ENCODE data around the gene MYO1F.
"Not testable (repeated sequence)": the region's sequence is repeated elsewhere in the genome, so short reads cannot be mapped to it uniquely, and the experiment has no call there.

Gene MYO1F

GRCh38 chr19:8528500-8528899 is 48.7 kb downstream of the MYO1F start:
- H3K4me3 ChIP-seq (ENCODE audit: low read depth, low read length): no peak overlapping the region
- no peak for DNase-seq (ENCODE audit: low read depth)

GRCh38 chr19:8526345-8527091 is 50.7 kb downstream of the MYO1F start:
- DNase-seq (ENCODE audit: low read depth): peak; percentile 66
- peak overlapping the region; percentile 81 for H3K4me3 ChIP-seq (ENCODE audit: low read depth, low read length)

GRCh38 chr19:8525401-8525684 is 51.9 kb downstream of the MYO1F start:
- H3K4me3 ChIP-seq (ENCODE audit: low read depth, low read length): peak overlapping the region; percentile 42
- DNase-seq (ENCODE audit: low read depth): no peak

GRCh38 chr19:8519388-8519787 is 57.9 kb downstream of the MYO1F start:
- no peak overlapping the region for H3K4me3 ChIP-seq (ENCODE audit: low read depth, low read length)
- DNase-seq (ENCODE audit: low read depth): no peak

- no peak for DNase-seq (ENCODE audit: low read depth)
- H3K4me3 ChIP-seq (ENCODE audit: low read depth, low read length): no peak overlapping the region
These were observed 58.7 kb downstream of the MYO1F start for GRCh38 chr19:8518536-8518935.

GRCh38 chr19:8517551-8518442 is 59.4 kb downstream of the MYO1F start:
- H3K4me3 ChIP-seq (ENCODE audit: low read depth, low read length): no peak overlapping the region
- peak; percentile 58 for DNase-seq (ENCODE audit: low read depth)

- no peak for DNase-seq (ENCODE audit: low read depth)
- no peak overlapping the region for H3K4me3 ChIP-seq (ENCODE audit: low read depth, low read length)
These were observed 61.9 kb downstream of the MYO1F start for GRCh38 chr19:8515317-8515716.

- peak overlapping the region; percentile 67 for H3K4me3 ChIP-seq (ENCODE audit: low read depth, low read length)
- DNase-seq (ENCODE audit: low read depth): not testable (repeated sequence)
These were observed 62.7 kb downstream of the MYO1F start for GRCh38 chr19:8514505-8515009.

GRCh38 chr19:8513687-8514504 is 63.3 kb downstream of the MYO1F start, which contains the start of gene ZNF414:
Gene ZNF414 (minus strand): TSS chr19:8514167. CDS start chr19:8514046, 121 bp downstream.
- peak within 1 kb of the TSS; percentile 67 for H3K4me3 ChIP-seq (ENCODE audit: low read depth, low read length)
- peak; percentile 87 for DNase-seq (ENCODE audit: low read depth)

- DNase-seq (ENCODE audit: low read depth): no peak
- H3K4me3 ChIP-seq (ENCODE audit: low read depth, low read length): peak overlapping the region; percentile 67
These were observed 64.1 kb downstream of the MYO1F start for GRCh38 chr19:8513036-8513686.

- no peak overlapping the region for H3K4me3 ChIP-seq (ENCODE audit: low read depth, low read length)
- no peak for DNase-seq (ENCODE audit: low read depth)
These were observed 64.9 kb downstream of the MYO1F start for GRCh38 chr19:8512115-8512967.

- DNase-seq (ENCODE audit: low read depth): no peak
- no peak overlapping the region for H3K4me3 ChIP-seq (ENCODE audit: low read depth, low read length)
These were observed 65.6 kb downstream of the MYO1F start for GRCh38 chr19:8511573-8512101.

GRCh38 chr19:8510589-8511115 is 66.6 kb downstream of the MYO1F start:
- no peak for DNase-seq (ENCODE audit: low read depth)
- H3K4me3 ChIP-seq (ENCODE audit: low read depth, low read length): no peak overlapping the region

- H3K4me3 ChIP-seq (ENCODE audit: low read depth, low read length): peak overlapping the region; percentile 55
- DNase-seq (ENCODE audit: low read depth): no peak
These were observed 70.8 kb downstream of the MYO1F start for GRCh38 chr19:8506402-8506957.

GRCh38 chr19:8505680-8506401 is 71.4 kb downstream of the MYO1F start:
- H3K4me3 ChIP-seq (ENCODE audit: low read depth, low read length): peak overlapping the region; percentile 55
- no peak for DNase-seq (ENCODE audit: low read depth)

- DNase-seq (ENCODE audit: low read depth): no peak
- no peak overlapping the region for H3K4me3 ChIP-seq (ENCODE audit: low read depth, low read length)
These were observed 72.3 kb downstream of the MYO1F start for GRCh38 chr19:8504919-8505318.

GRCh38 chr19:8504171-8504570 is 73.1 kb downstream of the MYO1F start:
- DNase-seq (ENCODE audit: low read depth): no peak
- no peak overlapping the region for H3K4me3 ChIP-seq (ENCODE audit: low read depth, low read length)
